IgD-negative memory B cell (primary cell): ENCODE results near the gene CGB5. TPM values are rescaled to one million over a fixed set of nuclear protein-coding genes. Genes with fewer than 3 reads are reported as not detected.
A peak's percentile ranks its signal among the peaks of the same experiment; 100 is the strongest.
"Not testable (repeated sequence)": the region's sequence is repeated elsewhere in the genome, so short reads cannot be mapped to it uniquely, and the experiment has no call there.

ENCODE experiments used
- H3K27ac Mint-ChIP-seq, 3 donors: one replicate each; pipeline ENCODE4 v1.8.0; 2020 to 2022; ENCODE audit warnings: mild to moderate bottlenecking in 3 of 3, mixed read lengths in 3 of 3, moderate library complexity in 1 of 3
- H3K27me3 Mint-ChIP-seq: one replicate; pipeline ENCODE4 v1.8.0; 2021; ENCODE audit warnings: mixed read lengths
- H3K36me3 Mint-ChIP-seq: one replicate; pipeline ENCODE4 v1.8.0; 2020; ENCODE audit warnings: mild to moderate bottlenecking, mixed read lengths
- H3K4me1 Mint-ChIP-seq, 3 donors: one replicate each; pipeline ENCODE4 v1.8.0; 2020 to 2022; ENCODE audit warnings: mixed read lengths in 3 of 3, mild to moderate bottlenecking in 1 of 3
- H3K4me3 Mint-ChIP-seq, 4 donors: one replicate each; pipeline ENCODE4 v1.8.0; 2020 to 2022; ENCODE audit warnings: mild to moderate bottlenecking in 4 of 4, mixed read lengths in 4 of 4, moderate library complexity in 3 of 4
- H3K9me3 Mint-ChIP-seq, 3 donors: one replicate each; pipeline ENCODE4 v1.8.0; 2020 to 2021; ENCODE audit warnings: mixed read lengths in 3 of 3, mild to moderate bottlenecking in 1 of 3
- polyA plus RNA-seq: library from polyadenylated mRNA; unstranded; fragments of 300-500 nt; fragmentation: Illumina TruSeq; gene quantifications from one replicate; pipeline ENCODE4 v1.2.3, GENCODE V29; 2021

CGB5 gene
- polyA plus RNA-seq, 1 donor from 2014 or later = not detected

- not testable (repeated sequence) for H3K4me3 Mint-ChIP-seq, H3K4me1 Mint-ChIP-seq, H3K27ac Mint-ChIP-seq, H3K9me3 Mint-ChIP-seq, H3K27me3 Mint-ChIP-seq, H3K36me3 Mint-ChIP-seq
Observed at GRCh38 chr19:49038111-49038510, 5.5 kb upstream of the CGB5 start.

- H3K9me3 Mint-ChIP-seq, H3K4me1 Mint-ChIP-seq, H3K36me3 Mint-ChIP-seq, H3K4me3 Mint-ChIP-seq, H3K27ac Mint-ChIP-seq, H3K27me3 Mint-ChIP-seq: not testable (repeated sequence)
Observed at GRCh38 chr19:49038557-49039276, 4.9 kb upstream of the CGB5 start.

GRCh38 chr19:49039736-49040135 lies 3.9 kb upstream of the CGB5 start:
- not testable (repeated sequence) for H3K4me1 Mint-ChIP-seq, H3K27me3 Mint-ChIP-seq, H3K4me3 Mint-ChIP-seq, H3K36me3 Mint-ChIP-seq, H3K9me3 Mint-ChIP-seq, H3K27ac Mint-ChIP-seq

- Mint-ChIP-seq H3K27ac (no peak overlapping the region), H3K36me3 (peaks cover 2% of the 10 kb centered on the region), H3K4me1 (no peaks in the 10 kb centered on the region), H3K4me3 (no peak overlapping the region), H3K9me3 (no peaks in the 10 kb centered on the region), H3K27me3 (no peaks in the 10 kb centered on the region)
Observed at GRCh38 chr19:49042177-49042576, 1.5 kb upstream of the CGB5 start.

- not testable (repeated sequence) for H3K4me1 Mint-ChIP-seq, H3K27ac Mint-ChIP-seq, H3K4me3 Mint-ChIP-seq, H3K36me3 Mint-ChIP-seq, H3K27me3 Mint-ChIP-seq, H3K9me3 Mint-ChIP-seq
Observed at GRCh38 chr19:49042666-49043065, 982 bp upstream of the CGB5 start.

- not testable (repeated sequence) for H3K27me3 Mint-ChIP-seq, H3K27ac Mint-ChIP-seq, H3K4me1 Mint-ChIP-seq, H3K4me3 Mint-ChIP-seq, H3K9me3 Mint-ChIP-seq, H3K36me3 Mint-ChIP-seq
Observed at GRCh38 chr19:49049011-49049410, 5.4 kb downstream of the CGB5 start, which contains the start of gene CGB8. CGB8 (minus strand) TSS chr19:49049111; CDS start chr19:49048739, 372 bp downstream.

GRCh38 chr19:49049834-49050233 lies 6.2 kb downstream of the CGB5 start:
- H3K27me3 Mint-ChIP-seq, H3K36me3 Mint-ChIP-seq, H3K4me3 Mint-ChIP-seq, H3K27ac Mint-ChIP-seq, H3K9me3 Mint-ChIP-seq, H3K4me1 Mint-ChIP-seq: not testable (repeated sequence)

GRCh38 chr19:49050376-49051033 lies 6.9 kb downstream of the CGB5 start:
- peak overlapping the region in 1 of 4 donors; percentile 5 for H3K4me3 Mint-ChIP-seq
- not testable (repeated sequence) for H3K27me3 Mint-ChIP-seq, H3K36me3 Mint-ChIP-seq, H3K27ac Mint-ChIP-seq, H3K9me3 Mint-ChIP-seq, H3K4me1 Mint-ChIP-seq

GRCh38 chr19:49056101-49056901 lies 12.7 kb downstream of the CGB5 start:
- Mint-ChIP-seq H3K36me3 (peaks cover 3% of the 10 kb centered on the region), H3K4me1 (peaks cover 4 to 14% (median 11%) of the 10 kb centered on the region in 3 donors), H3K27me3 (peaks cover 35% of the 10 kb centered on the region), H3K4me3 (peak overlapping the region; percentile 77 to 93 (median 84)), H3K27ac (peak overlapping the region in 1 of 3 donors; percentile 31), H3K9me3 (no peaks in the 10 kb centered on the region)

- peak overlapping the region; percentile 77 to 93 (median 84) for H3K4me3 Mint-ChIP-seq
- H3K27ac Mint-ChIP-seq = peak overlapping the region in 1 of 3 donors; percentile 31
- H3K4me1 Mint-ChIP-seq = peaks cover 4 to 14% (median 11%) of the 10 kb centered on the region in 3 donors
- H3K9me3 Mint-ChIP-seq, H3K36me3 Mint-ChIP-seq: not testable (repeated sequence)
- peaks cover 40% of the 10 kb centered on the region for H3K27me3 Mint-ChIP-seq
Observed at GRCh38 chr19:49056902-49057596, 13.4 kb downstream of the CGB5 start.

GRCh38 chr19:49057636-49058234 lies 14.1 kb downstream of the CGB5 start, which contains the start of gene CGB7:
CGB7 (minus strand) TSS chr19:49057749; CDS start chr19:49055375, 2,374 bp downstream.
- H3K36me3 Mint-ChIP-seq = peaks cover 3% of the 10 kb centered on the region

GRCh38 chr19:49058562-49058961 lies 14.9 kb downstream of the CGB5 start:
- Mint-ChIP-seq H3K9me3 (no peaks in the 10 kb centered on the region), H3K27me3 (peaks cover 46% of the 10 kb centered on the region), H3K4me3 (peak overlapping the region in 1 of 4 donors; percentile 87), H3K36me3 (peaks cover 3% of the 10 kb centered on the region), H3K4me1 (peaks cover 4 to 14% (median 11%) of the 10 kb centered on the region in 3 donors), H3K27ac (peak overlapping the region in 1 of 3 donors; percentile 80)

More at GRCh38 chr19:49057636-49058234, 14.1 kb downstream of the CGB5 start, which contains the start of gene CGB7:
- H3K4me3 Mint-ChIP-seq = peak within 1 kb of the TSS; percentile 77 to 93 (median 84)
- H3K9me3 Mint-ChIP-seq = no peaks in the 10 kb centered on the region
- H3K27ac Mint-ChIP-seq = peak within 1 kb of the TSS in 2 of 3 donors; percentile 31 to 80
- peaks cover 4 to 14% (median 11%) of the 10 kb centered on the region in 3 donors for H3K4me1 Mint-ChIP-seq
- H3K27me3 Mint-ChIP-seq = peaks cover 40% of the 10 kb centered on the region

- Mint-ChIP-seq H3K9me3 (no peaks in the 10 kb centered on the region), H3K4me3 (peak overlapping the region in 1 of 4 donors; percentile 41), H3K4me1 (peaks cover 4 to 14% (median 11%) of the 10 kb centered on the region in 3 donors), H3K36me3 (peaks cover 3% of the 10 kb centered on the region), H3K27ac (peak overlapping the region in 1 of 3 donors; percentile 80), H3K27me3 (peaks cover 43% of the 10 kb centered on the region)
Observed at GRCh38 chr19:49059053-49059452, 15.4 kb downstream of the CGB5 start.

GRCh38 chr19:49061000-49061399 lies 17.4 kb downstream of the CGB5 start:
- Mint-ChIP-seq H3K27ac (peak overlapping the region in 1 of 3 donors; percentile 17), H3K9me3 (no peaks in the 10 kb centered on the region), H3K4me1 (peaks cover 4 to 14% (median 11%) of the 10 kb centered on the region in 3 donors), H3K4me3 (peak overlapping the region in 2 of 4 donors; percentile 3 to 6), H3K27me3 (peaks cover 50% of the 10 kb centered on the region), H3K36me3 (peaks cover 3% of the 10 kb centered on the region)
